ENCODE results near the gene VEGFB. TPM values are rescaled to one million over a fixed set of nuclear protein-coding genes. Genes with fewer than 3 reads are reported as not detected.

VEGFB gene
- total and polyA plus RNA-seq, 12 donors, result 158 to 353 (median 277) TPM

DNA sequence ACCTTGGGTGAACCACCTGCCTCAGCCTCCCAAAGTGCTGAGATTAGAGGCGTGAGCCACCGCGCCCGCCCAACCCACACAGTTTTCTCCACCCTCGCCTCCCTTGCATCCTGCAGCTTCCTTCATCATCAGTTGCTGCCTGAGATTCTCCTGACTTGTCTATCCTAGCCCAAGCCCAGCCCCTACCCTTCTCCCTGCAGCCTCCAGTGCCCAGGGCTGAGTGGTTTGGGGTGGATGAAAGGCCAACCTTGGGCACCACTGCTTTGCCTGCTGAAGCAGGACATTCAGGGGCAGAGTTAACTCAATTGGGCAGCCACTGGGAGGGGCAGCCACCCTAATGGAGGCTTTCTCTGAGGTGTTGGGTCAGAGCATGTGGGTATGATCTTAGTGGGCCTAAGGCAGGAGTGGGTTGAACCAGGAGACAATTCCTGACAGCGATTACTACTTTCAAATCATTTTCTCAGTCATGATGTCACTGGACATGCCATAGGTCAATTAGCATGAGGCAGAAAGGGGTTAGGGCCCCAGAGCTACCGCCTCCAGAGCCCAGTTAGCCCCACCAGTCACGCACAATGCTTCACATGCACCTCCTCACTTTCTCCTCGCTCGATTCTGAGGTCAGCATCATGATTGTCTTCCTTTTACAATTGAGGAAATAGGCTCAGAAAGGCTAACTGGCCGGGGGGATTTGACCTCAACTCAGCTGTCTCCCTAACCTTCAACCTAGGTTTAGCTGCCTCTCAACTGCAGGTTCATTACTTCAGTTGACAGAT is 5.5 kb downstream of the VEGFB start:
- ATAC-seq (no peak), DNase-seq (no peak)
- Histone ChIP-seq H3K4me1 (peaks cover 13 to 68% (median 35%) of the 10 kb centered on the region in 9 donors), H3K36me3 (peaks cover 0 to 49% (median 14%) of the 10 kb centered on the region in 9 donors), H3K9me3 (no peaks in the 10 kb centered on the region), H3K27ac (peak overlapping the region; percentile 90 to 100 (median 98)), H3K27me3 (no peaks in the 10 kb centered on the region), H3K4me3 (peak overlapping the region; percentile 33 to 99 (median 88))
- TF ChIP-seq, protein P1, sequence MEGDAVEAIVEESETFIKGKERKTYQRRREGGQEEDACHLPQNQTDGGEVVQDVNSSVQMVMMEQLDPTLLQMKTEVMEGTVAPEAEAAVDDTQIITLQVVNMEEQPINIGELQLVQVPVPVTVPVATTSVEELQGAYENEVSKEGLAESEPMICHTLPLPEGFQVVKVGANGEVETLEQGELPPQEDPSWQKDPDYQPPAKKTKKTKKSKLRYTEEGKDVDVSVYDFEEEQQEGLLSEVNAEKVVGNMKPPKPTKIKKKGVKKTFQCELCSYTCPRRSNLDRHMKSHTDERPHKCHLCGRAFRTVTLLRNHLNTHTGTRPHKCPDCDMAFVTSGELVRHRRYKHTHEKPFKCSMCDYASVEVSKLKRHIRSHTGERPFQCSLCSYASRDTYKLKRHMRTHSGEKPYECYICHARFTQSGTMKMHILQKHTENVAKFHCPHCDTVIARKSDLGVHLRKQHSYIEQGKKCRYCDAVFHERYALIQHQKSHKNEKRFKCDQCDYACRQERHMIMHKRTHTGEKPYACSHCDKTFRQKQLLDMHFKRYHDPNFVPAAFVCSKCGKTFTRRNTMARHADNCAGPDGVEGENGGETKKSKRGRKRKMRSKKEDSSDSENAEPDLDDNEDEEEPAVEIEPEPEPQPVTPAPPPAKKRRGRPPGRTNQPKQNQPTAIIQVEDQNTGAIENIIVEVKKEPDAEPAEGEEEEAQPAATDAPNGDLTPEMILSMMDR (IDR thresholded peaks at IDR 0.05), result no peak
- 85 to 87% methylated on average over 11 of the region's 11 CpGs for WGBS, 2 donors
- intact Hi-C loops (cut with DNase I), result loop anchor here in 1 of 10 donors (2.0 kb wide), 1 partner anchor 31 kb away; no protein-coding TSS in a partner anchor

DNA sequence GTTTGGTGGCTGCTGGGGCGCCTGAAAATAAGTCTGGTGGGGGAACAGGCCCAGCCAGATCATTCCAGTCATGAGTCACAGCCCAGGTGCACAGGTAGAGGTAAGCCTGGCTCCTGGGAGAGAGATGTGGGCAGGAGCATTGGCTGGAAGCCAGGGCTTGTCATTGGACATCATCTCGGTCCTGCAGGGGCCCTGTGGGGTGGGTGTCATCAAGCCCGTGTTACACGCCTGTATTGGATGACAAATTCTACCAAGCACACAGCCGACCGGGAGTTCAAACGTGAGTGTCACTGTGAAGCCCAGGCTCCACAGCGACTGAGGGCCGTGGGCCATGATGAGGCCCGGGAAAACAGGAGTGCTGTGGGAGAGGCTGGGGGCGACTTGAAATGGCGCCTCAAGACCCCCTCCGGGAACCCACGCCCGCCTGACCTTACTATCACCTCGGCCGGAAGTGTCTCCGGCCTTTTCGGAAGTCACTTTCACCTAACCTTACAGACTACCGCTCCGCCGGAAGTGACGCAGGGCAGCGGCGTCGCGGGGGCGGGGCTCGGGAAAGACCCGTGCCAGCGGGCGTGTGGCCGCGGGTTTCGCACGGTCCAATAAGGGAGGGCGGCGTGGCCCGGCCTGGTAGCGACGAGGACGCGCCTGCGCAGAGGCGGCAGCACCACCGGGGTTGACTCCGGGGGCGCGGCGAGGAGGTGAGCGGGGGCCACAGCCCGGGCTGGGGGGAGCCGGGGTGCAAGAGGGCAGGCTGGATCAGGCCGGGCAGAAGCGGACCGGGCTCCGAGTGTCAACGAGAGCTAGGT is 6.3 kb downstream of the VEGFB start, which contains the start of gene FKBP2:
Gene FKBP2 (plus strand): TSS at position 661 of the 806 bp plus-strand sequence. CDS start 1,293 bp downstream, outside the sequence.
- ATAC-seq (peak; percentile 75 to 84 (median 80)), DNase-seq (peak; percentile 96 to 98)
- intact Hi-C loops (cut with DNase I), result loop anchor here in 3 of 10 donors (1.0 to 2.0 kb wide), 2 partner anchors 30 kb away; no protein-coding TSS in a partner anchor
- H3K9me3 ChIP-seq, result no peaks in the 10 kb centered on the region
- 1 to 2% methylated on average over 58 of the region's 58 CpGs for WGBS, 2 donors
- TF ChIP-seq, protein P1 (IDR thresholded peaks at IDR 0.05), result no peak
- H3K4me3 ChIP-seq, result peak within 1 kb of the TSS; percentile 73 to 99 (median 88)
- peaks cover 0 to 50% (median 14%) of the 10 kb centered on the region in 9 donors for H3K36me3 ChIP-seq
- peaks cover 11 to 68% (median 35%) of the 10 kb centered on the region in 9 donors for H3K4me1 ChIP-seq
- no peaks in the 10 kb centered on the region for H3K27me3 ChIP-seq
- H3K27ac ChIP-seq, result peak within 1 kb of the TSS; percentile 95 to 100 (median 98)

DNA sequence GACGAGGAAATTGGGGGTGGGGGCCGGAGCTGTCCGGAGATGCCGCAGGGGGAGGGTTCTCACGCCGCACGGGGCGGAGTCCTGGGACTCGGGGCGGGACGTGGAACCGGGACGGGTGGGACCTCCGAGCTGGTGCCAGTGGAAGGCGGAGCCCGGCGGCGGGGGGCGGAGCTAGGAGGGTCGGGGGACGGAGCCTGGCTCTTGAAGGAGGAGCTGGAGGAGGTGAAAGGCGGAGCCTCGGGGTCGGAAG is 6.8 kb downstream of the VEGFB start:
- Histone ChIP-seq H3K9me3 (no peaks in the 10 kb centered on the region), H3K4me1 (peaks cover 15 to 66% (median 38%) of the 10 kb centered on the region in 9 donors), H3K27me3 (no peaks in the 10 kb centered on the region), H3K27ac (peak overlapping the region; percentile 90 to 100 (median 98)), H3K4me3 (peak overlapping the region; percentile 33 to 99 (median 88)), H3K36me3 (peaks cover 0 to 48% (median 14%) of the 10 kb centered on the region in 9 donors)
- WGBS, 2 donors, result 0 to 1% methylated on average over 22 to 23 of the region's 24 CpGs
- ATAC-seq, result peak; percentile 82 to 94 (median 90)
- intact Hi-C loops (cut with DNase I), result loop anchor here in 3 of 10 donors (1.0 to 2.0 kb wide), 2 partner anchors 29 to 30 kb away; no protein-coding TSS in a partner anchor
- TF ChIP-seq, protein P1 (IDR thresholded peaks at IDR 0.05), result no peak
- peak; percentile 100 for DNase-seq

Data from heart right ventricle (tissue), 16 donors.